Epithelial cell of esophagus (primary cell): ENCODE data around the gene SUN3.

ENCODE experiments used
- DNase-seq: peaks from one replicate; pipeline ENCODE4 v3.0.0; 2010; ENCODE audit warnings: low read depth
- H3K4me3 ChIP-seq: 2 replicates; pipeline ENCODE4 v1.5.1; 2011; ENCODE audit warnings: mild to moderate bottlenecking, low read length, control low read depth
- CTCF ChIP-seq: IDR thresholded peaks from 2 replicates; pipeline ENCODE4 v1.5.1; 2011; ENCODE audit warnings: low read depth, mild to moderate bottlenecking, low read length, control low read depth, inconsistent platforms; ENCODE audit not compliant: insufficient read depth; ENCODE audit errors: missing control alignments

The SUN3 gene

GRCh38 chr7:47967123-47967522, 61.8 kb downstream of the SUN3 start:
- no peak overlapping the region for H3K4me3 ChIP-seq
- DNase-seq, result no peak
- TF ChIP-seq CTCF, result no peak

- no peak overlapping the region for H3K4me3 ChIP-seq
- no peak for DNase-seq
- no peak for TF ChIP-seq CTCF
Observed at GRCh38 chr7:47965456-47965855, 63.5 kb downstream of the SUN3 start.

GRCh38 chr7:47962262-47962661, 66.6 kb downstream of the SUN3 start:
- no peak for TF ChIP-seq CTCF
- no peak overlapping the region for H3K4me3 ChIP-seq

GRCh38 chr7:47957156-47957555, 71.8 kb downstream of the SUN3 start:
- DNase-seq, result no peak
- H3K4me3 ChIP-seq, result no peak overlapping the region
- TF ChIP-seq CTCF, result no peak

More at GRCh38 chr7:47962262-47962661, 66.6 kb downstream of the SUN3 start:
- DNase-seq, result no peak

- no peak overlapping the region for H3K4me3 ChIP-seq
- TF ChIP-seq CTCF, result no peak
- DNase-seq, result no peak
Observed at GRCh38 chr7:47956220-47956619, 72.7 kb downstream of the SUN3 start.

- no peak for TF ChIP-seq CTCF
- no peak for DNase-seq
- no peak overlapping the region for H3K4me3 ChIP-seq
Observed at GRCh38 chr7:47954231-47954911, 74.5 kb downstream of the SUN3 start.

GRCh38 chr7:47953822-47954221, 75.1 kb downstream of the SUN3 start:
- TF ChIP-seq CTCF, result no peak
- no peak for DNase-seq
- no peak overlapping the region for H3K4me3 ChIP-seq
